ENCODE data around the gene SLC16A5. TPM values are rescaled to one million over a fixed set of nuclear protein-coding genes. Genes with fewer than 3 reads are reported as not detected.

The SLC16A5 gene
- total RNA-seq, 4 donors from 2014 or later: 4.1 to 17.5 (median 12.1) TPM; not detected in 1

DNA sequence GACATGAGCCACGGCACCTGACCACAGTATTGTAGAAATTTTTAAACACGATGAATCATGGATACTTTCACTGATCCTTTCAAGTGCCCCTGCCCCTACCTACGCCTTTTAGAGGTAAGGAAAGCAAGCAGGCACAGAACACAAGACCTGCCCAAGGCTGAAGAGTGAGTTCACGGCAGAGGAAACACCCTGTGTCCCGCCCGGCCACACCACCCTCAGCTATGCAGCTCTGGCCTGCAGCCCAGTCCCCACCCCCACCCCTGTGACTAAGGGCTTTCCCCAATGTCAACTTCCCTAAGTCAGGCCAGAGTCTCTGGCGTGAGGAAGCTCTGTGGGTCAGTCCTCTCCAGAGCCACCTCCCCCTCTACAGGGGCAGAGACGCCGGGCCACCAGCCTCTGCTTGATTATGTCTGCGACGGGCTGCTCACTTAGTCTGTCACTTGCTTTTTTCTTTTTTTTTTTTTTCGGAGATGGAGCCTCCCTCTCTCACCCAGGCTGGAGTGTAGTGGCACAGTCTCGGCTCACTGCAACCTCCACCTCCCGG, 8.4 kb downstream of the SLC16A5 start:
- intact Hi-C loops (cut with DNase I; ENCODE audit: low total_unique reads): no loop called here
- no peak for DNase-seq
- no peaks in the 10 kb centered on the region for H3K27me3 ChIP-seq
- no peak overlapping the region for H3K4me3 ChIP-seq
- no peaks in the 10 kb centered on the region for H3K36me3 ChIP-seq
- no peaks in the 10 kb centered on the region for H3K9me3 ChIP-seq
- TF ChIP-seq POLR2A (IDR thresholded peaks at IDR 0.05): no peak
- TF ChIP-seq, protein P1, sequence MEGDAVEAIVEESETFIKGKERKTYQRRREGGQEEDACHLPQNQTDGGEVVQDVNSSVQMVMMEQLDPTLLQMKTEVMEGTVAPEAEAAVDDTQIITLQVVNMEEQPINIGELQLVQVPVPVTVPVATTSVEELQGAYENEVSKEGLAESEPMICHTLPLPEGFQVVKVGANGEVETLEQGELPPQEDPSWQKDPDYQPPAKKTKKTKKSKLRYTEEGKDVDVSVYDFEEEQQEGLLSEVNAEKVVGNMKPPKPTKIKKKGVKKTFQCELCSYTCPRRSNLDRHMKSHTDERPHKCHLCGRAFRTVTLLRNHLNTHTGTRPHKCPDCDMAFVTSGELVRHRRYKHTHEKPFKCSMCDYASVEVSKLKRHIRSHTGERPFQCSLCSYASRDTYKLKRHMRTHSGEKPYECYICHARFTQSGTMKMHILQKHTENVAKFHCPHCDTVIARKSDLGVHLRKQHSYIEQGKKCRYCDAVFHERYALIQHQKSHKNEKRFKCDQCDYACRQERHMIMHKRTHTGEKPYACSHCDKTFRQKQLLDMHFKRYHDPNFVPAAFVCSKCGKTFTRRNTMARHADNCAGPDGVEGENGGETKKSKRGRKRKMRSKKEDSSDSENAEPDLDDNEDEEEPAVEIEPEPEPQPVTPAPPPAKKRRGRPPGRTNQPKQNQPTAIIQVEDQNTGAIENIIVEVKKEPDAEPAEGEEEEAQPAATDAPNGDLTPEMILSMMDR (IDR thresholded peaks at IDR 0.05): no peak
- no peaks in the 10 kb centered on the region for H3K4me1 ChIP-seq
- no peak overlapping the region for H3K27ac ChIP-seq

DNA sequence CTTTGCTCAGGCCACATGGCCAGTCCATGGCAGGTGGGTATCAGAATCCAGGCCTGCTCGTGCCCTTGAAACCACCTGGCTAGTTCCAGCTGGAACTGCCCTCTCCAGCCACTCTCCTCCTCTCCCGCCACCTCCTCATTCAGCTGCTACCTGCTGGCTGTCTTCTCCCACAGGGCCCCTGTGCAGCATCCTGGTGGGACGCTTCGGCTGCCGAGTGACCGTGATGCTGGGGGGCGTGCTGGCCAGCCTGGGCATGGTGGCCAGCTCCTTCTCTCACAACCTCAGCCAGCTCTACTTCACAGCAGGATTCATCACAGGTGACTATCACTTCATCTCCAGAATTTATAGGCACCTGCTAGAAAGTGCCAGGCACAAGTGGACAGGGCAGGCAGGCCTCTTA, 10.1 kb downstream of the SLC16A5 start:
- Histone ChIP-seq H3K36me3 (no peaks in the 10 kb centered on the region), H3K27ac (no peak overlapping the region), H3K4me1 (no peaks in the 10 kb centered on the region), H3K27me3 (no peaks in the 10 kb centered on the region), H3K9me3 (no peaks in the 10 kb centered on the region), H3K4me3 (no peak overlapping the region)
- TF ChIP-seq, protein P1 (IDR thresholded peaks at IDR 0.05): no peak
- no peak for TF ChIP-seq POLR2A (IDR thresholded peaks at IDR 0.05)
- no peak for DNase-seq
- intact Hi-C loops (cut with DNase I; ENCODE audit: low total_unique reads): no loop called here

DNA sequence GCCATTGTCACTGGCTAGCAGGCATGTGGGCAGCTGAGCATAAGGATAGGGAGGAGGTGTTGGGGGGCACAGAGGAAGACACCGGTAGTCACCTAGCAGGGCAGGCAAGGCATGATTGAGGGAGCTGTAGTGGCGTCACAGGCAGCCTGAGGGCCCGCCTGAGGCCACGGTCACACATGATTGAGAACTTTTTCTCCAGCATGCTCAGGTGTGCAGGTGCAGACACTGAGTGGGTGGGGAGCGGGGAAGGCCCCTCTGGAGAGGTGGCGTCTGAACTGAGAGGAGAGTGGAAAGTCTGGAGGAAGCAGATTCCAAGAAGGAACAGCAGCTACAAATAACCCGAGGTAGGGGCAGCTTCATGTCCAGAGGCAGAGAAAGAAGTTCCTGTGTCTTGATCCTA, 11.1 kb downstream of the SLC16A5 start:
- Histone ChIP-seq H3K9me3 (no peaks in the 10 kb centered on the region), H3K4me3 (no peak overlapping the region), H3K27ac (no peak overlapping the region), H3K36me3 (no peaks in the 10 kb centered on the region), H3K27me3 (no peaks in the 10 kb centered on the region), H3K4me1 (no peaks in the 10 kb centered on the region)
- intact Hi-C loops (cut with DNase I; ENCODE audit: low total_unique reads): no loop called here
- DNase-seq: no peak
- TF ChIP-seq POLR2A (IDR thresholded peaks at IDR 0.05): no peak
- TF ChIP-seq, protein P1 (IDR thresholded peaks at IDR 0.05): no peak

DNA sequence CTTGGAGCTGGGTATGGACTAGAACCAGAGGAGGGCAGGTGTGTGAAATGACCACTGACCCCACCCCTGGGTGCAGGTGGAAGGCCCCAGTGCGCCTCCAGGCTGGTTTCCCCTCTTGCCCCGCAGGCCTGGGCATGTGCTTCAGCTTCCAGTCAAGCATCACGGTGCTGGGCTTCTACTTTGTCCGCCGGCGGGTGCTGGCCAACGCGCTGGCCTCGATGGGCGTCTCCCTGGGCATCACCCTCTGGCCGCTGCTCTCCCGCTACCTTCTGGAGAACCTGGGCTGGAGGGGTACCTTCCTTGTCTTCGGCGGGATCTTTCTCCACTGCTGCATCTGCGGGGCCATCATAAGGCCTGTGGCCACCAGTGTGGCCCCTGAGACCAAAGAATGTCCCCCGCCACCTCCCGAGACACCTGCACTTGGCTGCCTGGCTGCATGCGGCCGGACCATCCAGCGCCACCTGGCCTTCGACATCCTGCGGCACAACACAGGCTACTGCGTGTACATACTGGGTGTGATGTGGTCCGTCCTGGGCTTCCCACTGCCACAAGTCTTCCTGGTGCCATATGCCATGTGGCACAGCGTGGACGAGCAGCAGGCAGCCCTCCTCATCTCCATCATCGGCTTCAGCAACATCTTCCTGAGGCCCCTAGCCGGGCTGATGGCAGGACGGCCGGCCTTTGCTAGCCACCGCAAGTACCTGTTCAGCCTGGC, 12.3 kb downstream of the SLC16A5 start:
- no peak for DNase-seq
- no peak for TF ChIP-seq POLR2A (IDR thresholded peaks at IDR 0.05)
- TF ChIP-seq, protein P1 (IDR thresholded peaks at IDR 0.05): no peak
- H3K9me3 ChIP-seq: no peaks in the 10 kb centered on the region
- H3K27ac ChIP-seq: no peak overlapping the region
- H3K4me3 ChIP-seq: no peak overlapping the region
- intact Hi-C loops (cut with DNase I; ENCODE audit: low total_unique reads): no loop called here
- no peaks in the 10 kb centered on the region for H3K27me3 ChIP-seq
- H3K4me1 ChIP-seq: no peaks in the 10 kb centered on the region
- no peaks in the 10 kb centered on the region for H3K36me3 ChIP-seq

DNA sequence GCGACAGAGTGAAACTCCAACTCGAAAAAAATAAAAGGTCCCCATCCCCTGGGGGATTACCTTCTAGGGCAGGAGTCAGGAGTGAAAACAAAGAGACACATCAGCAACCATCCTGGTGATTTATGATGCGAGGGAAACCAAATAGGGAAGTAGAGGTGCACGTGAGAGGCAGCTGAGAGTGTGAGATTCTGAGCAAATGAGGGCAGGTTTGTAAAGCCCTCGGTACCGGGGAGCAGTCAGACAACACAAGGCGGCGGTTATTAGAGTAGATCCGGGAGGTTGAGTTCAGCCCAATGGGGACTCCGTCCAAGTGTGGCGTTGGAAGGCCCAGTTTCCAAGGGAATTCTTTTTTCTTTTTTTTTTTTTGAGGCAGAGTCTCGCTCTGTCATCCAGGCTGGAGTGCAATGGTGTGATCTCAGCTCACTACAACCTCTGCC, 14.6 kb downstream of the SLC16A5 start:
- no peaks in the 10 kb centered on the region for H3K27me3 ChIP-seq
- no peaks in the 10 kb centered on the region for H3K36me3 ChIP-seq
- H3K27ac ChIP-seq: no peak overlapping the region
- no peaks in the 10 kb centered on the region for H3K4me1 ChIP-seq
- no peak overlapping the region for H3K4me3 ChIP-seq
- H3K9me3 ChIP-seq: no peaks in the 10 kb centered on the region
- no peak for TF ChIP-seq POLR2A (IDR thresholded peaks at IDR 0.05)
- TF ChIP-seq, protein P1 (IDR thresholded peaks at IDR 0.05): no peak
- DNase-seq: no peak
- intact Hi-C loops (cut with DNase I; ENCODE audit: low total_unique reads): no loop called here
